NT2/D1 (cell line): ENCODE results near the gene PIPOX.

Experiments
- YY1 ChIP-seq: IDR thresholded peaks from 2 replicates; pipeline ENCODE4 v1.6.1; 2011; ENCODE audit not compliant: insufficient read length, insufficient read depth
- ZNF274 ChIP-seq: IDR thresholded peaks from 2 replicates; pipeline ENCODE4 v1.6.1; 2011; ENCODE audit warnings: mild to moderate bottlenecking, low read depth, low read length

DNA sequence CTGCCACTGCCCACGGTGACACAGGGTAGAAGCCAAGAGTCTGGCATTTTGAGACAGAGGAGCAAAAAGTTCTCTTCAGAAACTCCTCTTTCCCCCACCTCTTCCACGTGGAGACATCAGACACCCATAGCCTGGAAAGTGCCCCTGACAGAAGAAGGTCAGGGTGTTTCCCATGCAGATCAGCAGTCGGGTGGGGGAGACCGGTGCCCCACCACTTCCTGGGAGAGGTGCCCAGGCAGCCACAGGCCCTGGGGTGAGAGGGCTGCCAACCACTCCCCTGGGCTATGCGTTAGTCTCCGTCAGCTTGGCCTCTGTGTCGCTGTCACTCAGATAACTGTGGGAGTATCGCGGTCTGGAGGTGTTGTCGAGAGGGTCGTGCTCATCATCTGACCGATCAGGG, 31.5 kb downstream of the PIPOX start:
- TF ChIP-seq ZNF274 (no peak), YY1 (no peak)
